ENCODE measurements around the gene ADAM10.
"Not testable (repeated sequence)": the region's sequence is repeated elsewhere in the genome, so short reads cannot be mapped to it uniquely, and the experiment has no call there.

The ADAM10 gene

GRCh38 chr15:58669108-58669507 lies 80.4 kb downstream of the ADAM10 start:
- DNase-seq, result no peak

- DNase-seq, result no peak
Measured at GRCh38 chr15:58666957-58667356, 82.5 kb downstream of the ADAM10 start.

GRCh38 chr15:58665672-58666071 lies 83.8 kb downstream of the ADAM10 start:
- no peak for DNase-seq

GRCh38 chr15:58650102-58650501 lies 99.4 kb downstream of the ADAM10 start:
- no peak for DNase-seq

GRCh38 chr15:58649175-58649574 lies 100.3 kb downstream of the ADAM10 start:
- DNase-seq, result no peak

- no peak for DNase-seq
Measured at GRCh38 chr15:58643996-58644395, 105.5 kb downstream of the ADAM10 start.

- DNase-seq, result no peak
Measured at GRCh38 chr15:58641660-58642059, 107.8 kb downstream of the ADAM10 start.

GRCh38 chr15:58639992-58640391 lies 109.5 kb downstream of the ADAM10 start:
- DNase-seq, result no peak

- DNase-seq, result no peak
Measured at GRCh38 chr15:58639002-58639756, 110.3 kb downstream of the ADAM10 start.

- DNase-seq, result no peak
Measured at GRCh38 chr15:58632789-58633188, 116.7 kb downstream of the ADAM10 start.

GRCh38 chr15:58631319-58631718 lies 118.2 kb downstream of the ADAM10 start:
- DNase-seq, result no peak

GRCh38 chr15:58629625-58630024 lies 119.9 kb downstream of the ADAM10 start:
- DNase-seq, result no peak

- DNase-seq, result no peak
Measured at GRCh38 chr15:58628206-58628947, 121.1 kb downstream of the ADAM10 start.

GRCh38 chr15:58627701-58628100 lies 121.8 kb downstream of the ADAM10 start:
- DNase-seq, result no peak

GRCh38 chr15:58627046-58627445 lies 122.5 kb downstream of the ADAM10 start:
- DNase-seq, result no peak

GRCh38 chr15:58626378-58626777 lies 123.1 kb downstream of the ADAM10 start:
- DNase-seq, result no peak

GRCh38 chr15:58622877-58623276 lies 126.6 kb downstream of the ADAM10 start:
- no peak for DNase-seq

GRCh38 chr15:58620268-58620667 lies 129.2 kb downstream of the ADAM10 start:
- DNase-seq, result not testable (repeated sequence)

- DNase-seq, result no peak
Measured at GRCh38 chr15:58616171-58616570, 133.3 kb downstream of the ADAM10 start.

GRCh38 chr15:58611731-58612676 lies 137.5 kb downstream of the ADAM10 start:
- DNase-seq, result no peak

GRCh38 chr15:58608711-58609110 lies 140.8 kb downstream of the ADAM10 start:
- DNase-seq, result no peak

- no peak for DNase-seq
Measured at GRCh38 chr15:58608129-58608590, 141.3 kb downstream of the ADAM10 start.

- no peak for DNase-seq
Measured at GRCh38 chr15:58606577-58607080, 142.9 kb downstream of the ADAM10 start.
